ENCODE data around the gene STXBP2.

STXBP2 gene

GRCh38 chr19:7639863-7640348 is 3.0 kb downstream of the STXBP2 start:
- H3K27ac ChIP-seq (ENCODE audit: low read length): no peak overlapping the region
- H3K9me3 ChIP-seq (ENCODE audit: insufficient read depth, low read length, severe bottlenecking): peaks cover 5% of the 10 kb centered on the region
- H3K79me2 ChIP-seq (ENCODE audit: insufficient read depth, low read length): no peaks in the 10 kb centered on the region
- no peak overlapping the region for H3K4me2 ChIP-seq (ENCODE audit: insufficient read depth, low read length)
- ATAC-seq (ENCODE audit: insufficient read depth, low read depth) (no peak), DNase-seq (no peak)
- no peaks in the 10 kb centered on the region for H4K20me1 ChIP-seq (ENCODE audit: insufficient read depth, low read length)
- H3K27me3 ChIP-seq (ENCODE audit: insufficient read depth, low read length, poor library complexity): no peaks in the 10 kb centered on the region
- no peak overlapping the region for H3K9ac ChIP-seq (ENCODE audit: low read depth, low read length)
- no peak overlapping the region for H3K4me3 ChIP-seq (ENCODE audit: low read depth in 1 of 2, low read length in 2 of 2)
- H2AFZ ChIP-seq (ENCODE audit: low read depth, low read length): no peak overlapping the region
- H3K4me1 ChIP-seq (ENCODE audit: insufficient read depth, low read length): no peaks in the 10 kb centered on the region
- H3K36me3 ChIP-seq (ENCODE audit: insufficient read depth, low read length): no peaks in the 10 kb centered on the region
- no peak for TF ChIP-seq EZH2 (IDR thresholded peaks at IDR 0.05; ENCODE audit: borderline replicate concordance, low read depth, low read length, severe bottlenecking)
- no peak for TF ChIP-seq CTCF (IDR thresholded peaks at IDR 0.05; ENCODE audit: borderline replicate concordance, extremely low read depth, low read length, poor library complexity, severe bottlenecking)

- H3K79me2 ChIP-seq (ENCODE audit: insufficient read depth, low read length): no peaks in the 10 kb centered on the region
- no peaks in the 10 kb centered on the region for H3K4me1 ChIP-seq (ENCODE audit: insufficient read depth, low read length)
- H3K9ac ChIP-seq (ENCODE audit: low read depth, low read length): no peak overlapping the region
- no peak overlapping the region for H3K4me2 ChIP-seq (ENCODE audit: insufficient read depth, low read length)
- no peak overlapping the region for H3K4me3 ChIP-seq (ENCODE audit: low read depth in 1 of 2, low read length in 2 of 2)
- no peaks in the 10 kb centered on the region for H3K36me3 ChIP-seq (ENCODE audit: insufficient read depth, low read length)
- no peak for DNase-seq
- peaks cover 5% of the 10 kb centered on the region for H3K9me3 ChIP-seq (ENCODE audit: insufficient read depth, low read length, severe bottlenecking)
- no peak overlapping the region for H3K27ac ChIP-seq (ENCODE audit: low read length)
- no peaks in the 10 kb centered on the region for H3K27me3 ChIP-seq (ENCODE audit: insufficient read depth, low read length, poor library complexity)
- H4K20me1 ChIP-seq (ENCODE audit: insufficient read depth, low read length): no peaks in the 10 kb centered on the region
- no peak overlapping the region for H2AFZ ChIP-seq (ENCODE audit: low read depth, low read length)
- TF ChIP-seq CTCF (IDR thresholded peaks at IDR 0.05; ENCODE audit: borderline replicate concordance, extremely low read depth, low read length, poor library complexity, severe bottlenecking): no peak
- TF ChIP-seq EZH2 (IDR thresholded peaks at IDR 0.05; ENCODE audit: borderline replicate concordance, low read depth, low read length, severe bottlenecking): no peak
- no peak for ATAC-seq (ENCODE audit: insufficient read depth, low read depth)
Measured at GRCh38 chr19:7640803-7641202, 3.9 kb downstream of the STXBP2 start.

GRCh38 chr19:7641290-7642276 is 4.7 kb downstream of the STXBP2 start:
- no peaks in the 10 kb centered on the region for H3K27me3 ChIP-seq (ENCODE audit: insufficient read depth, low read length, poor library complexity)
- no peak overlapping the region for H2AFZ ChIP-seq (ENCODE audit: low read depth, low read length)
- DNase-seq (no peak), ATAC-seq (ENCODE audit: insufficient read depth, low read depth) (no peak)
- TF ChIP-seq CTCF (IDR thresholded peaks at IDR 0.05; ENCODE audit: borderline replicate concordance, extremely low read depth, low read length, poor library complexity, severe bottlenecking): peak; percentile 19
- no peak for TF ChIP-seq EZH2 (IDR thresholded peaks at IDR 0.05; ENCODE audit: borderline replicate concordance, low read depth, low read length, severe bottlenecking)
- no peak overlapping the region for H3K27ac ChIP-seq (ENCODE audit: low read length)
- H3K4me2 ChIP-seq (ENCODE audit: insufficient read depth, low read length): no peak overlapping the region
- H3K36me3 ChIP-seq (ENCODE audit: insufficient read depth, low read length): no peaks in the 10 kb centered on the region
- no peak overlapping the region for H3K4me3 ChIP-seq (ENCODE audit: low read depth in 1 of 2, low read length in 2 of 2)
- H3K4me1 ChIP-seq (ENCODE audit: insufficient read depth, low read length): no peaks in the 10 kb centered on the region
- no peaks in the 10 kb centered on the region for H3K79me2 ChIP-seq (ENCODE audit: insufficient read depth, low read length)
- peaks cover 5% of the 10 kb centered on the region for H3K9me3 ChIP-seq (ENCODE audit: insufficient read depth, low read length, severe bottlenecking)
- H3K9ac ChIP-seq (ENCODE audit: low read depth, low read length): no peak overlapping the region
- H4K20me1 ChIP-seq (ENCODE audit: insufficient read depth, low read length): no peaks in the 10 kb centered on the region

Measured in DND-41 (cell line).